Islet precursor cell (in vitro differentiated cells): ENCODE measurements around the gene ODAPH.
A peak's percentile ranks its signal among the peaks of the same experiment; 100 is the strongest.

Experiments
- DNase-seq: peaks from one replicate; pipeline ENCODE4 v3.0.0-alpha.2; 2018

Gene ODAPH

GRCh38 chr4:75545526-75545925 lies 10.3 kb upstream of the ODAPH start:
- peak; percentile 90 for DNase-seq

GRCh38 chr4:75547647-75548387 lies 8.0 kb upstream of the ODAPH start:
- DNase-seq, result no peak

- DNase-seq, result no peak
These were observed 6.8 kb upstream of the ODAPH start for GRCh38 chr4:75549019-75549418.

- DNase-seq, result no peak
These were observed 3.4 kb upstream of the ODAPH start for GRCh38 chr4:75552452-75552851.

- DNase-seq, result no peak
These were observed 1.8 kb downstream of the ODAPH start for GRCh38 chr4:75557696-75558095.

- DNase-seq, result peak; percentile 95
These were observed 5.9 kb downstream of the ODAPH start for GRCh38 chr4:75561789-75562188.

GRCh38 chr4:75564023-75564422 lies 8.2 kb downstream of the ODAPH start:
- DNase-seq, result no peak

- DNase-seq, result no peak
These were observed 9.6 kb downstream of the ODAPH start for GRCh38 chr4:75565481-75565880.

- DNase-seq, result no peak
These were observed 11.0 kb downstream of the ODAPH start for GRCh38 chr4:75566911-75567310.

GRCh38 chr4:75567725-75568124 lies 11.9 kb downstream of the ODAPH start:
- DNase-seq, result no peak

- no peak for DNase-seq
These were observed 28.2 kb downstream of the ODAPH start for GRCh38 chr4:75584067-75584466.

GRCh38 chr4:75593393-75593792 lies 37.5 kb downstream of the ODAPH start:
- no peak for DNase-seq

GRCh38 chr4:75596061-75596460 lies 40.2 kb downstream of the ODAPH start:
- no peak for DNase-seq

- no peak for DNase-seq
These were observed 42.5 kb downstream of the ODAPH start for GRCh38 chr4:75598390-75598789.

GRCh38 chr4:75599647-75600046 lies 43.8 kb downstream of the ODAPH start:
- DNase-seq, result no peak

GRCh38 chr4:75605928-75606327 lies 50.1 kb downstream of the ODAPH start:
- no peak for DNase-seq

GRCh38 chr4:75612306-75612705 lies 56.4 kb downstream of the ODAPH start:
- DNase-seq, result no peak
